Smooth muscle cell (in vitro differentiated cells): ENCODE data around the gene WNT3A. TPM values are rescaled to one million over a fixed set of nuclear protein-coding genes. Genes with fewer than 3 reads are reported as not detected.

Source experiments
- DNase-seq: peaks from one replicate; lab custom pipeline; 2025; ENCODE audit not compliant: unreplicated experiment; lab: John Stamatoyannopoulos, UW
- H2AFZ ChIP-seq: fragments of 200-600 bp; sonication (generic); 2 replicates; pipeline ENCODE4 v1.6.0; 2016; ENCODE audit warnings: antibody characterized with exemption, low read depth, mild to moderate bottlenecking
- H3F3A ChIP-seq: fragments of 200-600 bp; sonication (generic); 2 replicates; pipeline ENCODE4 v1.6.0; 2017; ENCODE audit warnings: antibody characterized with exemption, low read depth
- H3K27ac ChIP-seq: fragments of 200-600 bp; sonication (generic); 2 replicates; pipeline ENCODE4 v1.5.1; 2016; ENCODE audit warnings: low read depth, mild to moderate bottlenecking
- H3K27me3 ChIP-seq: fragments of 200-600 bp; sonication (generic); 2 replicates; pipeline ENCODE4 v1.6.1; 2016; ENCODE audit warnings: low read depth, mild to moderate bottlenecking
- H3K36me3 ChIP-seq: fragments of 200-600 bp; sonication (generic); 2 replicates; pipeline ENCODE4 v1.5.1; 2016; ENCODE audit warnings: low read depth
- H3K4me1 ChIP-seq: fragments of 200-600 bp; sonication (generic); 2 replicates; pipeline ENCODE4 v1.5.1; 2016; ENCODE audit warnings: low read depth
- H3K4me2 ChIP-seq: fragments of 200-600 bp; sonication (generic); 2 replicates; pipeline ENCODE4 v1.6.0; 2016; ENCODE audit warnings: mild to moderate bottlenecking
- H3K4me3 ChIP-seq: fragments of 200-600 bp; sonication (generic); 2 replicates; pipeline ENCODE4 v1.5.1; 2016; ENCODE audit warnings: mild to moderate bottlenecking
- H3K79me2 ChIP-seq: fragments of 200-600 bp; sonication (generic); 2 replicates; pipeline ENCODE4 v1.6.0; 2016; ENCODE audit warnings: low read depth, mild to moderate bottlenecking
- H3K9ac ChIP-seq: fragments of 200-600 bp; sonication (generic); 2 replicates; pipeline ENCODE4 v1.6.0; 2016; ENCODE audit warnings: low read depth
- H3K9me3 ChIP-seq: fragments of 200-600 bp; sonication (generic); replicated peaks from 2 replicates; pipeline ENCODE4 v1.5.1; 2016; ENCODE audit warnings: low read depth
- H4K20me1 ChIP-seq: fragments of 200-600 bp; sonication (generic); 2 replicates; pipeline ENCODE4 v1.6.0; 2016; ENCODE audit warnings: low read depth
- WGBS: methylation state at CpG from one replicate; pipeline ENCODE4 v1.1.7; 2016; ENCODE audit warnings: low lambda C conversion rate; 5-methylcytosine and 5-hydroxymethylcytosine counted together
- polyA plus RNA-seq: library from polyadenylated mRNA; unstranded; fragments of >200 nt; fragmentation: Nextera tagmentation; extraction: Ambion mirVana; gene quantifications from 2 replicates; pipeline ENCODE4 v1.2.1, GENCODE V29; 2016
- total RNA-seq: library from RNA; depleted of rRNA; stranded (reverse); fragments of >200 nt; gene quantifications from 2 replicates; pipeline ENCODE4 v1.2.3, GENCODE V29; 2014
- TF ChIP-seq, protein P1 (sequence below): fragments of 200-600 bp; sonication (generic); IDR thresholded peaks from 2 replicates; pipeline ENCODE4 v1.5.1; 2017; ENCODE audit warnings: borderline replicate concordance, mild to moderate bottlenecking, antibody characterized with exemption; ENCODE audit not compliant: insufficient read depth, poor library complexity, severe bottlenecking

WNT3A gene
- total and polyA plus RNA-seq, 2 experiments from 2014 or later = 0.13 TPM; not detected in 1

GRCh38 chr1:228098323-228098931 is 91.6 kb downstream of the WNT3A start:
- no peaks in the 10 kb centered on the region for H3K27me3 ChIP-seq
- no peak for DNase-seq
- peaks cover 32% of the 10 kb centered on the region for H3F3A ChIP-seq
- no peak overlapping the region for H3K4me3 ChIP-seq
- peaks cover 91% of the 10 kb centered on the region for H4K20me1 ChIP-seq
- 98% methylated on average over 28 of the region's 28 CpGs for WGBS
- no peaks in the 10 kb centered on the region for H3K36me3 ChIP-seq
- no peak overlapping the region for H3K9ac ChIP-seq
- H3K4me2 ChIP-seq = no peak overlapping the region
- H3K27ac ChIP-seq = no peak overlapping the region
- no peaks in the 10 kb centered on the region for H3K4me1 ChIP-seq
- no peak overlapping the region for H2AFZ ChIP-seq
- H3K9me3 ChIP-seq = no peaks in the 10 kb centered on the region
- H3K79me2 ChIP-seq = peaks cover 89% of the 10 kb centered on the region
- TF ChIP-seq, protein P1, sequence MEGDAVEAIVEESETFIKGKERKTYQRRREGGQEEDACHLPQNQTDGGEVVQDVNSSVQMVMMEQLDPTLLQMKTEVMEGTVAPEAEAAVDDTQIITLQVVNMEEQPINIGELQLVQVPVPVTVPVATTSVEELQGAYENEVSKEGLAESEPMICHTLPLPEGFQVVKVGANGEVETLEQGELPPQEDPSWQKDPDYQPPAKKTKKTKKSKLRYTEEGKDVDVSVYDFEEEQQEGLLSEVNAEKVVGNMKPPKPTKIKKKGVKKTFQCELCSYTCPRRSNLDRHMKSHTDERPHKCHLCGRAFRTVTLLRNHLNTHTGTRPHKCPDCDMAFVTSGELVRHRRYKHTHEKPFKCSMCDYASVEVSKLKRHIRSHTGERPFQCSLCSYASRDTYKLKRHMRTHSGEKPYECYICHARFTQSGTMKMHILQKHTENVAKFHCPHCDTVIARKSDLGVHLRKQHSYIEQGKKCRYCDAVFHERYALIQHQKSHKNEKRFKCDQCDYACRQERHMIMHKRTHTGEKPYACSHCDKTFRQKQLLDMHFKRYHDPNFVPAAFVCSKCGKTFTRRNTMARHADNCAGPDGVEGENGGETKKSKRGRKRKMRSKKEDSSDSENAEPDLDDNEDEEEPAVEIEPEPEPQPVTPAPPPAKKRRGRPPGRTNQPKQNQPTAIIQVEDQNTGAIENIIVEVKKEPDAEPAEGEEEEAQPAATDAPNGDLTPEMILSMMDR = no peak

DNA sequence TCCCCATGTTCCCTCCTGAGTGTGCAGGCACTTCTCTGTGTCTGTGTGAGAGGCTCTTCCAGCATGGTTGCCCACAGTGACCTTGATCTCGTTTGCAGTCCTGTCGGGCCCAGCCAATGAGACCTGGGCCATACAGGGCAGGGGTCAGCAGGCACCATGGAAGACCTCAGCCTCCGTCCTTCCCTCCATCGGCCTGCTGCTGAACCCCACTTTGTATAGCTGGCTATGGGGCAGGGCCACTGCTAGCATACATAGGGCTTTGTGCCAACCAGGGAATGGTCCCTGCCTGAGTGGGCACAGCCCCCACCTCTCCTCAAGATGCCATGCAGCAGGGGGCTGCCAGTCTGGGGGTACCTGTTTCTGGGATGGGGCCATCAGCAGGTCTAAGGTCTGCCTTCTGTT is 92.5 kb downstream of the WNT3A start:
- H3K4me1 ChIP-seq = peaks cover 6% of the 10 kb centered on the region
- no peaks in the 10 kb centered on the region for H3K27me3 ChIP-seq
- 88% methylated on average over 4 of the region's 4 CpGs for WGBS
- H3K4me2 ChIP-seq = no peak overlapping the region
- H3F3A ChIP-seq = peaks cover 34% of the 10 kb centered on the region
- H3K9me3 ChIP-seq = no peaks in the 10 kb centered on the region
- H3K36me3 ChIP-seq = no peaks in the 10 kb centered on the region
- DNase-seq = no peak
- H4K20me1 ChIP-seq = peaks cover 82% of the 10 kb centered on the region
- H2AFZ ChIP-seq = no peak overlapping the region
- TF ChIP-seq, protein P1 = no peak
- H3K79me2 ChIP-seq = peaks cover 80% of the 10 kb centered on the region
- no peak overlapping the region for H3K9ac ChIP-seq
- H3K27ac ChIP-seq = no peak overlapping the region
- no peak overlapping the region for H3K4me3 ChIP-seq

- Histone ChIP-seq H3K27ac (peak overlapping the region; percentile 38), H4K20me1 (peaks cover 65% of the 10 kb centered on the region), H3K79me2 (peaks cover 63% of the 10 kb centered on the region), H3K4me2 (no peak overlapping the region), H3K36me3 (no peaks in the 10 kb centered on the region), H3K4me1 (peaks cover 6% of the 10 kb centered on the region), H2AFZ (no peak overlapping the region), H3K9ac (no peak overlapping the region), H3K9me3 (no peaks in the 10 kb centered on the region), H3K27me3 (no peaks in the 10 kb centered on the region), H3K4me3 (no peak overlapping the region), H3F3A (peaks cover 23% of the 10 kb centered on the region)
- no peak for DNase-seq
- 93% methylated on average over 12 of the region's 12 CpGs for WGBS
- TF ChIP-seq, protein P1 = no peak
These were observed 94.2 kb downstream of the WNT3A start for GRCh38 chr1:228100822-228101613.
